ENCODE measurements around the gene ATP2B1.

DNA sequence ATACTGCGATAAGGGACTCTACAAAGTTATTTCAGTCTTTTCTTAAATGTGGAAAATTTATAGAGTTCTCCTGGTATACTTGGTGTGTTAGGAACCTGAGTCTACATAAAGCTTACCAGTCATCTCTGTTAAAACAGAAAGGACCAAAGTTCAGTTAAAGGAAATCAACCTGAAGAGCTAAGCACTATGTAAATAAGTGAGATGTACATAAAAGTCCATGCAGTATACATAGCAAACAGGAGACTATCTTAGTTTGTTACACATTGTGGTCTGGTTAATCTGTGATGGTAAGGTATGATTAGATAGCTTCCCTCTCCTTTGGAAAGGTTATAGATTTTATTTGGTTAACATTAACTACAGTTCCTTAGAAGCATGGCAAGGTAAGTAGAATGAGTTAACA is 75.9 kb downstream of the ATP2B1 start:
- TF ChIP-seq, protein P1, sequence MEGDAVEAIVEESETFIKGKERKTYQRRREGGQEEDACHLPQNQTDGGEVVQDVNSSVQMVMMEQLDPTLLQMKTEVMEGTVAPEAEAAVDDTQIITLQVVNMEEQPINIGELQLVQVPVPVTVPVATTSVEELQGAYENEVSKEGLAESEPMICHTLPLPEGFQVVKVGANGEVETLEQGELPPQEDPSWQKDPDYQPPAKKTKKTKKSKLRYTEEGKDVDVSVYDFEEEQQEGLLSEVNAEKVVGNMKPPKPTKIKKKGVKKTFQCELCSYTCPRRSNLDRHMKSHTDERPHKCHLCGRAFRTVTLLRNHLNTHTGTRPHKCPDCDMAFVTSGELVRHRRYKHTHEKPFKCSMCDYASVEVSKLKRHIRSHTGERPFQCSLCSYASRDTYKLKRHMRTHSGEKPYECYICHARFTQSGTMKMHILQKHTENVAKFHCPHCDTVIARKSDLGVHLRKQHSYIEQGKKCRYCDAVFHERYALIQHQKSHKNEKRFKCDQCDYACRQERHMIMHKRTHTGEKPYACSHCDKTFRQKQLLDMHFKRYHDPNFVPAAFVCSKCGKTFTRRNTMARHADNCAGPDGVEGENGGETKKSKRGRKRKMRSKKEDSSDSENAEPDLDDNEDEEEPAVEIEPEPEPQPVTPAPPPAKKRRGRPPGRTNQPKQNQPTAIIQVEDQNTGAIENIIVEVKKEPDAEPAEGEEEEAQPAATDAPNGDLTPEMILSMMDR (IDR thresholded peaks at IDR 0.05; ENCODE audit: low read depth, low read length, poor library complexity, severe bottlenecking) = no peak
- no peak for TF ChIP-seq EZH2phosphoT487 (IDR thresholded peaks at IDR 0.05; ENCODE audit: borderline replicate concordance, low read length)
